PC-3 (cell line): ENCODE data around the gene CLDN15. TPM values are rescaled to one million over a fixed set of nuclear protein-coding genes. Genes with fewer than 3 reads are reported as not detected.

Experiments
- ATAC-seq: fragments of 200-7000 bp; cut with Tn5 transposase; 2 replicates; pipeline ENCODE4 v1.9.1; 2020; ENCODE audit warnings: mild to moderate bottlenecking, moderate library complexity
- BruUV-seq: library from RNA; stranded (reverse); fragments of 400-500 nt; replicated peaks from 2 replicates; lab custom pipeline; 2021; lab: Mats Ljungman, UMichigan
- CTCF ChIA-PET: fragments of 300-600 bp; sonication (Branson Sonifier 250); formaldehyde crosslinking; loops from one replicate; lab custom pipeline; 2022; ENCODE audit warnings: antibody characterized with exemption; lab: Charles Lee
- POLR2A ChIA-PET: fragments of 300-600 bp; sonication (Branson Sonifier 250); formaldehyde crosslinking; loops from one replicate; lab custom pipeline; 2022; ENCODE audit warnings: antibody characterized with exemption; ENCODE audit not compliant: unreplicated experiment; lab: Charles Lee
- DNase-seq: peaks from one replicate; pipeline ENCODE4 v3.0.0-alpha.2; 2015
- H2AFZ ChIP-seq: fragments of 300-600 bp; sonication (generic); 2 replicates; pipeline ENCODE4 v1.6.0; 2016; ENCODE audit warnings: antibody characterized with exemption, low read length
- H3F3A ChIP-seq: fragments of 300-600 bp; sonication (generic); one replicate; pipeline ENCODE4 v1.6.0; 2017; ENCODE audit warnings: antibody characterized with exemption, low read length, control low read depth, mild to moderate bottlenecking; ENCODE audit not compliant: unreplicated experiment
- H3K27ac ChIP-seq: fragments of 300-600 bp; sonication (generic); 2 replicates; pipeline ENCODE4 v1.5.1; 2016; ENCODE audit warnings: mild to moderate bottlenecking, low read length
- H3K27me3 ChIP-seq: fragments of 300-600 bp; sonication (generic); 2 replicates; pipeline ENCODE4 v1.6.1; 2016; ENCODE audit warnings: low read length, mixed read lengths
- H3K36me3 ChIP-seq: fragments of 300-600 bp; sonication (generic); 2 replicates; pipeline ENCODE4 v1.6.1; 2016; ENCODE audit warnings: low read depth, mixed run types, low read length, mixed read lengths
- H3K4me1 ChIP-seq: fragments of 300-600 bp; sonication (generic); 2 replicates; pipeline ENCODE4 v1.5.1; 2016; ENCODE audit warnings: low read length; ENCODE audit not compliant: insufficient read depth
- H3K4me2 ChIP-seq: fragments of 300-600 bp; sonication (generic); 2 replicates; pipeline ENCODE4 v1.6.0; 2016; ENCODE audit warnings: low read length
- H3K4me3 ChIP-seq: fragments of 300-600 bp; sonication (generic); 2 replicates; pipeline ENCODE4 v1.5.1; 2016; ENCODE audit warnings: mild to moderate bottlenecking, low read length, mixed read lengths
- H3K79me2 ChIP-seq: fragments of 300-600 bp; sonication (generic); 2 replicates; pipeline ENCODE4 v1.6.1; 2017; ENCODE audit warnings: low read length, mixed read lengths
- H3K9ac ChIP-seq: fragments of 300-600 bp; sonication (generic); 2 replicates; pipeline ENCODE4 v1.6.0; 2016; ENCODE audit warnings: mild to moderate bottlenecking, low read length
- H3K9me2 ChIP-seq: fragments of 300-600 bp; sonication (generic); replicated peaks from 2 replicates; pipeline ENCODE4 v1.6.1; 2016; ENCODE audit warnings: mixed run types, low read length, mixed read lengths
- H3K9me3 ChIP-seq: fragments of 300-600 bp; sonication (generic); 2 replicates; pipeline ENCODE4 v1.6.1; 2016; ENCODE audit warnings: low read length, mixed read lengths
- H4K20me1 ChIP-seq: fragments of 300-600 bp; sonication (generic); 2 replicates; pipeline ENCODE4 v1.6.1; 2016; ENCODE audit warnings: low read length, mixed read lengths
- EZH2 ChIP-seq: fragments of 300-600 bp; sonication (generic); IDR thresholded peaks from one replicate; pipeline ENCODE4 v1.6.1; 2017; ENCODE audit warnings: antibody characterized with exemption, mild to moderate bottlenecking, low read length; ENCODE audit not compliant: unreplicated experiment
- EZH2phosphoT487 ChIP-seq: fragments of 300-600 bp; sonication (generic); IDR thresholded peaks from 2 replicates; pipeline ENCODE4 v1.6.1; 2018; ENCODE audit warnings: mild to moderate bottlenecking, antibody characterized with exemption, low read length, borderline replicate concordance
- intact Hi-C: fragments of 100-400 bp; cut with micrococcal nuclease; formaldehyde crosslinking; loops from 2 replicates; pipeline ENCODE4 v1.9.0; 2023
- total RNA-seq: library from RNA; depleted of rRNA; stranded (reverse); fragments of >200 nt; gene quantifications from 2 replicates; pipeline ENCODE4 v1.2.3, GENCODE V29; 2014
- TF ChIP-seq, protein P1 (sequence below): fragments of 300-600 bp; sonication (generic); conservative IDR thresholded peaks from 2 replicates; pipeline ENCODE4 v1.5.1; 2017; ENCODE audit warnings: antibody characterized with exemption, low read depth, mild to moderate bottlenecking, low read length

CLDN15 gene
- total RNA-seq, 1 experiment from 2014 or later: 6.7 TPM

DNA sequence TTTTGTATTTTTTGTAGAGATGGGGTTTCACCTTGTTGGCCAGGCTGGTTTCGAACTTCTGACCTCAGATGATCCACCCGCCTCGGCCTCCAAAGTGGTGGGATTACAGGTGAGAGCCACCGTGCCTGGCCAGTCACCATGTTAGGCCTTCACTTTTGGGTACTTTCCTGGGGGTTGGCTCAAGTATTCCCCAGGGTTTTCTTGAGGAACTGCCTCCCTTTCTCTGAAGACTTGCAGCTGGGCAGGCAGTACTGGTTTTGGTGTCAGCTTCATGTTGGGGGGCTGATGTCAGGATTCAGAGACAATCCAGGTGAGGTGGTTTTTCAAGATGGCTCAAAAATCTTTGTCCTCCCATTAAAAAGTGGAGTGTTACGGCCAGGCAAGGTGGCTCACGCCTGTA is 12.0 kb downstream of the CLDN15 start:
- no peak for TF ChIP-seq EZH2phosphoT487
- TF ChIP-seq, protein P1, sequence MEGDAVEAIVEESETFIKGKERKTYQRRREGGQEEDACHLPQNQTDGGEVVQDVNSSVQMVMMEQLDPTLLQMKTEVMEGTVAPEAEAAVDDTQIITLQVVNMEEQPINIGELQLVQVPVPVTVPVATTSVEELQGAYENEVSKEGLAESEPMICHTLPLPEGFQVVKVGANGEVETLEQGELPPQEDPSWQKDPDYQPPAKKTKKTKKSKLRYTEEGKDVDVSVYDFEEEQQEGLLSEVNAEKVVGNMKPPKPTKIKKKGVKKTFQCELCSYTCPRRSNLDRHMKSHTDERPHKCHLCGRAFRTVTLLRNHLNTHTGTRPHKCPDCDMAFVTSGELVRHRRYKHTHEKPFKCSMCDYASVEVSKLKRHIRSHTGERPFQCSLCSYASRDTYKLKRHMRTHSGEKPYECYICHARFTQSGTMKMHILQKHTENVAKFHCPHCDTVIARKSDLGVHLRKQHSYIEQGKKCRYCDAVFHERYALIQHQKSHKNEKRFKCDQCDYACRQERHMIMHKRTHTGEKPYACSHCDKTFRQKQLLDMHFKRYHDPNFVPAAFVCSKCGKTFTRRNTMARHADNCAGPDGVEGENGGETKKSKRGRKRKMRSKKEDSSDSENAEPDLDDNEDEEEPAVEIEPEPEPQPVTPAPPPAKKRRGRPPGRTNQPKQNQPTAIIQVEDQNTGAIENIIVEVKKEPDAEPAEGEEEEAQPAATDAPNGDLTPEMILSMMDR: no peak
- no peak for TF ChIP-seq EZH2
- Histone ChIP-seq H3K27ac (no peak overlapping the region), H3K9me2 (no peaks in the 10 kb centered on the region), H3F3A (no peaks in the 10 kb centered on the region), H3K4me3 (no peak overlapping the region), H4K20me1 (no peaks in the 10 kb centered on the region), H3K9ac (no peak overlapping the region), H3K4me1 (no peaks in the 10 kb centered on the region), H3K4me2 (no peak overlapping the region), H3K27me3 (no peaks in the 10 kb centered on the region), H3K79me2 (peaks cover 10% of the 10 kb centered on the region), H2AFZ (no peak overlapping the region), H3K9me3 (no peaks in the 10 kb centered on the region), H3K36me3 (peaks cover 5% of the 10 kb centered on the region)
- ATAC-seq (no peak), DNase-seq (no peak)
- ChIA-PET CTCF (no interaction called here), POLR2A (no interaction called here)
- intact Hi-C loops: no loop called here
- no TSS peak for BruUV-seq

DNA sequence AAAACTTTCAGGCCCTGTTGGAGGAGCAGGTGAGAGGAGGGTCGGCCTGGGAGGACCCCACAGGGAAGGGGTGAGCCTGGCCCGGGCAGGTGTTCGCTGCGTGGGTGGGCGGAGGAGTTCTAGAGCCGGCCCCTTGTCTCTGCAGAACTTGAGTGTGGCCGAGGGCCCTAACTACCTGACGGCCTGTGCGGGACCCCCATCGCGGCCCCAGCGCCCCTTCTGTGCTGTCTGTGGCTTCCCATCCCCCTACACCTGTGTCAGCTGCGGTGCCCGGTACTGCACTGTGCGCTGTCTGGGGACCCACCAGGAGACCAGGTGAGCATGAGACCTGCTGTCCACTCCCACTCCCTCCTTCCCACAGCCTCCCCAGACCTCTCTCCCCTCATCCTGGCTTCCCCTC is 14.1 kb downstream of the CLDN15 start:
- no peak overlapping the region for H2AFZ ChIP-seq
- no TSS peak for BruUV-seq
- H3K4me3 ChIP-seq: no peak overlapping the region
- H3K27me3 ChIP-seq: no peaks in the 10 kb centered on the region
- H3K27ac ChIP-seq: no peak overlapping the region
- H3K36me3 ChIP-seq: peaks cover 5% of the 10 kb centered on the region
- H3K79me2 ChIP-seq: peaks cover 31% of the 10 kb centered on the region
- CTCF ChIA-PET: no interaction called here
- no peaks in the 10 kb centered on the region for H3K4me1 ChIP-seq
- POLR2A ChIA-PET: interaction anchor here (0.5 kb wide), 1 partner anchor 9 kb away, joined by 6 read pairs; no protein-coding TSS in a partner anchor
- H4K20me1 ChIP-seq: no peaks in the 10 kb centered on the region
- ATAC-seq (no peak), DNase-seq (no peak)
- H3K9ac ChIP-seq: no peak overlapping the region
- intact Hi-C loops: no loop called here
- H3K4me2 ChIP-seq: no peak overlapping the region
- no peaks in the 10 kb centered on the region for H3K9me2 ChIP-seq
- H3K9me3 ChIP-seq: no peaks in the 10 kb centered on the region
- TF ChIP-seq, protein P1: no peak
- TF ChIP-seq EZH2phosphoT487 (no peak), EZH2 (no peak)
- no peaks in the 10 kb centered on the region for H3F3A ChIP-seq

DNA sequence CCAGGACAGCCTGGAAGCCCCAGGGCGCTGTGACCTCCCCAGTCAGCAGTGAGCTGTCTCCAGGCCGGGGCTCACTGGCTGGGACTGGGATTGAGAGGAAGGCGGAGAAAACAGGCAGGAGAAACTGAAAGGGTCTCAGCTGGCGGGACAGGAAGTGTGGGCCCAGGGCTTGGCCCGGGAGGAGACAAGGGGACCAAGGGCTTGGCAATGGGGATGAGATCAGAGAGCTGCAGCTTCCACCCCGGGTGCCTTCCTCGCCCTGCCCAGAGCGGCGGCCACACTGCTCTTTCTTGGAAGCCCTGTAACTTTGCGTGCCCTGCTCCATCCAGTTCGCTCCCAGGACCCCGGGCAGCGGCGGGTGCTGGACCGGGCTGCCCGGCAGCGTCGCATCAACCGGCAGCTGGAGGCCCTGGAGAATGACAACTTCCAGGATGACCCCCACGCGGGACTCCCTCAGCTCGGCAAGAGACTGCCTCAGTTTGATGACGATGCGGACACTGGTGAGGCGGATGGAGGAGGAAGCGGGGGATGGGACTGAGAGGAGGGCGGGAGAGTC is 15.2 kb downstream of the CLDN15 start:
- ChIA-PET CTCF (no interaction called here), POLR2A (no interaction called here)
- H3K4me1 ChIP-seq: no peaks in the 10 kb centered on the region
- no peak overlapping the region for H3K27ac ChIP-seq
- H3K9me2 ChIP-seq: no peaks in the 10 kb centered on the region
- H3K9me3 ChIP-seq: no peaks in the 10 kb centered on the region
- H2AFZ ChIP-seq: no peak overlapping the region
- no peaks in the 10 kb centered on the region for H3K27me3 ChIP-seq
- DNase-seq: no peak
- intact Hi-C loops: no loop called here
- no peak overlapping the region for H3K9ac ChIP-seq
- peaks cover 37% of the 10 kb centered on the region for H3K79me2 ChIP-seq
- ATAC-seq: no peak
- no peaks in the 10 kb centered on the region for H4K20me1 ChIP-seq
- H3K4me3 ChIP-seq: no peak overlapping the region
- H3K4me2 ChIP-seq: no peak overlapping the region
- no peaks in the 10 kb centered on the region for H3F3A ChIP-seq
- TF ChIP-seq EZH2phosphoT487 (no peak), EZH2 (no peak)
- TF ChIP-seq, protein P1: no peak
- H3K36me3 ChIP-seq: peaks cover 5% of the 10 kb centered on the region
- BruUV-seq: no TSS peak
